B cell (primary cell): Measurements from ENCODE around the gene UCN2. TPM values are rescaled to one million over a fixed set of nuclear protein-coding genes. Genes with fewer than 3 reads are reported as not detected.

Experiments
- ATAC-seq: fragments of 200-7000 bp; cut with Tn5 transposase; one replicate; pipeline ENCODE4 v1.10.0; 2021; ENCODE audit warnings: low read depth, mild to moderate bottlenecking, moderate number of reproducible peaks, moderate library complexity
- CTCF ChIA-PET: fragments of 350-600 bp; sonication (Branson Sonifier 250); formaldehyde crosslinking; loops from one replicate; lab custom pipeline; 2021; ENCODE audit warnings: antibody characterized with exemption, inconsistent platforms; lab: Charles Lee
- POLR2A ChIA-PET: fragments of 350-600 bp; sonication (Branson Sonifier 250); formaldehyde crosslinking; loops from one replicate; lab custom pipeline; 2021; ENCODE audit warnings: antibody characterized with exemption; lab: Charles Lee
- DNase-seq: peaks from one replicate; pipeline ENCODE4 v3.0.0; 2013
- H2AFZ ChIP-seq: 2 replicates; pipeline ENCODE4 v1.6.1; 2012; ENCODE audit warnings: mild to moderate bottlenecking, low read depth, low read length; ENCODE audit not compliant: insufficient read depth, poor library complexity, severe bottlenecking
- H3K27ac ChIP-seq, 2 donors: 1 replicate in 1 of 2; 2 replicates in 1 of 2; pipeline ENCODE4 v1.5.1; 2012 to 2013; ENCODE audit warnings: low read length in 2 of 2, mild to moderate bottlenecking in 2 of 2, moderate library complexity in 1 of 2
- H3K27me3 ChIP-seq, 4 experiments: fragments of 200-600 bp in 1 of 4; sonication (generic) in 1 of 4; replicated peaks in 1 of 4; 1 replicate in 2 of 4; 2 replicates in 2 of 4; pipeline versions ENCODE4 v1.6.1 to v1.7.0; 2013 to 2016; ENCODE audit warnings: low read length in 3 of 4, mild to moderate bottlenecking in 2 of 4, mixed read lengths in 1 of 4, moderate library complexity in 1 of 4; ENCODE audit not compliant: insufficient read depth in 4 of 4, control insufficient read depth in 3 of 4; ENCODE audit errors: control extremely low read depth in 1 of 4
- H3K36me3 ChIP-seq, 2 experiments: replicated peaks in 1 of 2; 1 replicate in 1 of 2; 2 replicates in 1 of 2; pipeline versions ENCODE4 v1.6.1 to v1.7.1; 2013; ENCODE audit warnings: low read length in 1 of 2; ENCODE audit not compliant: insufficient read depth in 2 of 2, control insufficient read depth in 1 of 2; ENCODE audit errors: control extremely low read depth in 1 of 2, extremely low read depth in 1 of 2
- H3K4me1 ChIP-seq, 2 donors: fragments of 200-600 bp in 1 of 2; sonication (generic) in 1 of 2; 1 replicate in 1 of 2; 2 replicates in 1 of 2; pipeline versions ENCODE4 v1.5.1 to v1.6.1; 2013 to 2017; ENCODE audit warnings: low read length in 2 of 2; ENCODE audit not compliant: control insufficient read depth in 2 of 2, insufficient read depth in 2 of 2
- H3K4me2 ChIP-seq: replicated peaks from 2 replicates; pipeline ENCODE3; 2012; ENCODE audit warnings: mild to moderate bottlenecking, low read depth, low read length; ENCODE audit not compliant: poor library complexity, severe bottlenecking
- H3K4me3 ChIP-seq, 5 experiments: fragments of 200-600 bp in 1 of 5; sonication (generic) in 1 of 5; 1 replicate in 3 of 5; 2 replicates in 2 of 5; pipeline versions ENCODE4 v1.5.1 to v1.7.0; 2011 to 2016; ENCODE audit warnings: low read length in 4 of 5, mild to moderate bottlenecking in 4 of 5, low read depth in 2 of 5, control low read depth in 1 of 5, moderate library complexity in 1 of 5; ENCODE audit not compliant: insufficient read depth in 1 of 5; ENCODE audit errors: control extremely low read depth in 1 of 5, extremely low read depth in 1 of 5
- H3K79me2 ChIP-seq: fragments of 200-600 bp; sonication (generic); one replicate; pipeline ENCODE4 v1.6.0; 2016; ENCODE audit warnings: low read length; ENCODE audit not compliant: control insufficient read depth, insufficient read depth
- H3K9ac ChIP-seq: fragments of 200-600 bp; sonication (generic); 2 replicates; pipeline ENCODE4 v1.6.1; 2017; ENCODE audit warnings: mild to moderate bottlenecking, low read length, moderate library complexity
- H3K9me3 ChIP-seq, 3 donors: one replicate each; pipeline versions ENCODE4 v1.6.1 to v1.7.1; 2013; ENCODE audit warnings: low read length in 2 of 3; ENCODE audit not compliant: control insufficient read depth in 2 of 3, insufficient read depth in 1 of 3; ENCODE audit errors: control extremely low read depth in 1 of 3
- H4K20me1 ChIP-seq: 2 replicates; pipeline ENCODE4 v1.6.0; 2012; ENCODE audit warnings: mild to moderate bottlenecking, low read length; ENCODE audit not compliant: insufficient read depth, control insufficient read depth, poor library complexity, severe bottlenecking
- H3K27ac Mint-ChIP-seq: one replicate; pipeline ENCODE4 v1.8.0; 2021; ENCODE audit warnings: mixed read lengths
- H3K27me3 Mint-ChIP-seq: one replicate; pipeline ENCODE4 v1.8.0; 2021; ENCODE audit warnings: mixed read lengths
- H3K4me1 Mint-ChIP-seq: one replicate; pipeline ENCODE4 v1.8.0; 2021; ENCODE audit warnings: mixed read lengths
- H3K4me3 Mint-ChIP-seq: one replicate; pipeline ENCODE4 v1.8.0; 2021; ENCODE audit warnings: mixed read lengths
- H3K9me3 Mint-ChIP-seq: one replicate; pipeline ENCODE4 v1.8.0; 2022; ENCODE audit warnings: mixed read lengths; ENCODE audit not compliant: insufficient read depth
- EZH2 ChIP-seq: IDR thresholded peaks from 2 replicates; pipeline ENCODE4 v1.6.1; 2012; ENCODE audit warnings: borderline replicate concordance, low read depth, mild to moderate bottlenecking, moderate library complexity, low read length; ENCODE audit not compliant: insufficient read depth, poor library complexity, severe bottlenecking
- WGBS: methylation state at CpG from one replicate; pipeline ENCODE4 v1.1.5; 2013; ENCODE audit warnings: missing lambda C conversion rate; ENCODE audit not compliant: insufficient coverage; 5-methylcytosine and 5-hydroxymethylcytosine counted together
- intact Hi-C: fragments of 100-400 bp; cut with micrococcal nuclease; formaldehyde crosslinking; loops from one replicate; pipeline ENCODE4 v1.10.0; 2022
- polyA plus RNA-seq: library from polyadenylated mRNA; depleted of rRNA; stranded (reverse); fragments of >200 nt; gene quantifications from 2 replicates; pipeline ENCODE4 v1.2.3, GENCODE V29; 2012
- total RNA-seq, 2 donors: library from RNA; stranded (reverse); fragments of 120-200 nt in 1 of 2; gene quantifications; 1 replicate in 1 of 2; 2 replicates in 1 of 2; pipeline versions ENCODE4 v1.2.3 to v1.2.4, GENCODE V29; 2013 to 2022
- TF ChIP-seq, protein P1 (sequence below): fragments of 200-600 bp; IDR thresholded peaks from one replicate; pipeline ENCODE4 v1.8.0; 2022; ENCODE audit warnings: antibody characterized with exemption, mild to moderate bottlenecking

The UCN2 gene
- total and polyA plus RNA-seq, 2 donors (not counting 1 experiment from before 2014, with no cell fraction given) = not detected

DNA sequence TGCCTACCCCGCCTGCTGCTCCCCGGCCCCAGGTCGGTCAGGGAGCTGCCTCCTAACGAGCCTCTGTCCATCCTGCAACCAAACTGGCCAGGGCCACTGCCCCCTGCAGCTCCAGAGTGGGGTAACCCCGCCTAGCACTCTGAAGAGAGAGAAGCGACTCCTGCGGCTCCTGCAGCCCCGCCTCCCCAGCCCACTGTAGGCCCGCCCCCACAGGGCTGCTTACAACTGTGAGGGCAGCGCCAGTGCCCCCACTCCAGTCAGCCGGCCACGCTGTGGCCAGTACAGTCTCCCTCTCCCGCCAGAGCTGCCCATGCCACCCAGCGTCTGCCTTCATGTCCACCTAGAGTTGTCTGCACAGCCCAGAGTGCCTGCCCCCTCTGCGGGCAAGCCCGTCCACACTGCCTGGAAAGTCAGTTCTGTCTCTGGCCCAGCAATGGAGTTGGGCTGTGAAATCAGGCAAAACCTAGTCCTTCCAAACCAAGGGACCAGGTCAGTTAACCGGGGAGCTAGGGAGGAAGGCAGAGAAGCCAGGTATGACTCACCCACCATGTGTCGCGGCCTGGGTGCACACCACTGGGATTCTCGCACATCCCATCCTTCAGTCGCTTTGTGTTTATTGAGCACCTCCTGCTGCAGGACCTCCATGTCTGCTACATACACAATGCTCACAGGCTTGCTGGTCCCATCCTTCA is 2.4 kb downstream of the UCN2 start:
- H3K4me2 ChIP-seq = peak overlapping the region; percentile 52
- intact Hi-C loops = no loop called here
- H3K36me3 ChIP-seq = no peaks in the 10 kb centered on the region
- peak overlapping the region; percentile 50 for H3K4me3 Mint-ChIP-seq
- no peaks in the 10 kb centered on the region for H3K9me3 Mint-ChIP-seq
- 39% methylated on average over 21 of the region's 21 CpGs for WGBS
- H3K4me3 ChIP-seq = no peak overlapping the region
- no peak overlapping the region for H3K27ac Mint-ChIP-seq
- peaks cover 30% of the 10 kb centered on the region for H3K4me1 Mint-ChIP-seq
- no peaks in the 10 kb centered on the region for H4K20me1 ChIP-seq
- TF ChIP-seq EZH2 = no peak
- TF ChIP-seq, protein P1, sequence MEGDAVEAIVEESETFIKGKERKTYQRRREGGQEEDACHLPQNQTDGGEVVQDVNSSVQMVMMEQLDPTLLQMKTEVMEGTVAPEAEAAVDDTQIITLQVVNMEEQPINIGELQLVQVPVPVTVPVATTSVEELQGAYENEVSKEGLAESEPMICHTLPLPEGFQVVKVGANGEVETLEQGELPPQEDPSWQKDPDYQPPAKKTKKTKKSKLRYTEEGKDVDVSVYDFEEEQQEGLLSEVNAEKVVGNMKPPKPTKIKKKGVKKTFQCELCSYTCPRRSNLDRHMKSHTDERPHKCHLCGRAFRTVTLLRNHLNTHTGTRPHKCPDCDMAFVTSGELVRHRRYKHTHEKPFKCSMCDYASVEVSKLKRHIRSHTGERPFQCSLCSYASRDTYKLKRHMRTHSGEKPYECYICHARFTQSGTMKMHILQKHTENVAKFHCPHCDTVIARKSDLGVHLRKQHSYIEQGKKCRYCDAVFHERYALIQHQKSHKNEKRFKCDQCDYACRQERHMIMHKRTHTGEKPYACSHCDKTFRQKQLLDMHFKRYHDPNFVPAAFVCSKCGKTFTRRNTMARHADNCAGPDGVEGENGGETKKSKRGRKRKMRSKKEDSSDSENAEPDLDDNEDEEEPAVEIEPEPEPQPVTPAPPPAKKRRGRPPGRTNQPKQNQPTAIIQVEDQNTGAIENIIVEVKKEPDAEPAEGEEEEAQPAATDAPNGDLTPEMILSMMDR = no peak
- H3K27me3 ChIP-seq = no peaks in the 10 kb centered on the region
- ATAC-seq (no peak), DNase-seq (peak; percentile 42)
- ChIA-PET POLR2A (interaction anchor here (0.6 kb wide), 1 partner anchor 169 kb away, joined by 4 read pairs; no protein-coding TSS in a partner anchor), CTCF (interaction anchor here (1.8 to 3.6 kb wide), 2 partner anchors 12 to 159 kb away, joined by 4 to 25 read pairs; no protein-coding TSS in a partner anchor)
- no peaks in the 10 kb centered on the region for H3K27me3 Mint-ChIP-seq
- peak overlapping the region; percentile 71 for H2AFZ ChIP-seq
- H3K4me1 ChIP-seq = peaks cover 14 to 37% of the 10 kb centered on the region in 2 donors
- no peak overlapping the region for H3K9ac ChIP-seq
- H3K27ac ChIP-seq = no peak overlapping the region
- no peaks in the 10 kb centered on the region for H3K9me3 ChIP-seq
- H3K79me2 ChIP-seq = no peaks in the 10 kb centered on the region

GRCh38 chr3:48560648-48561018 is 2.9 kb downstream of the UCN2 start:
- Histone ChIP-seq H3K4me1 (peaks cover 16 to 40% of the 10 kb centered on the region in 2 donors), H3K4me3 (no peak overlapping the region), H4K20me1 (no peaks in the 10 kb centered on the region), H2AFZ (peak overlapping the region; percentile 71), H3K4me2 (peak overlapping the region; percentile 52), H3K27ac (no peak overlapping the region), H3K9ac (no peak overlapping the region), H3K9me3 (no peaks in the 10 kb centered on the region), H3K36me3 (no peaks in the 10 kb centered on the region), H3K79me2 (no peaks in the 10 kb centered on the region), H3K27me3 (no peaks in the 10 kb centered on the region)
- 8% methylated on average over 5 of the region's 5 CpGs for WGBS
- Mint-ChIP-seq H3K9me3 (no peaks in the 10 kb centered on the region), H3K27ac (no peak overlapping the region), H3K4me3 (no peak overlapping the region), H3K27me3 (no peaks in the 10 kb centered on the region), H3K4me1 (peaks cover 33% of the 10 kb centered on the region)
- CTCF ChIA-PET = interaction anchor here (0.6 to 3.6 kb wide), 4 partner anchors 11 to 168 kb away, joined by 3 to 25 read pairs (median 4); no protein-coding TSS in a partner anchor
- DNase-seq (no peak), ATAC-seq (no peak)
- POLR2A ChIA-PET = no interaction called here
- intact Hi-C loops = no loop called here
- no peak for TF ChIP-seq EZH2
- TF ChIP-seq, protein P1 = no peak
